ENCODE measurements around the gene RNF212B.

- TF ChIP-seq TAF1 (IDR thresholded peaks at IDR 0.05; ENCODE audit: low read depth), result no peak
- TF ChIP-seq CTCF (IDR thresholded peaks at IDR 0.05; ENCODE audit: poor library complexity, severe bottlenecking), result no peak
- TF ChIP-seq EP300 (conservative IDR thresholded peaks at IDR 0.05; ENCODE audit: poor library complexity, severe bottlenecking), result no peak
- TF ChIP-seq SMC3 (conservative IDR thresholded peaks at IDR 0.05; ENCODE audit: poor library complexity), result no peak
- TF ChIP-seq EZH2 (IDR thresholded peaks at IDR 0.05; ENCODE audit: borderline replicate concordance, insufficient read depth, low read length, poor library complexity, severe bottlenecking), result no peak
- no peak for TF ChIP-seq POLR2AphosphoS5 (IDR thresholded peaks at IDR 0.05)
These were observed 18.7 kb upstream of the RNF212B start for GRCh38 chr14:23219075-23219474.
